Measurements from ENCODE around the gene EIF3B.
"Not testable (repeated sequence)": the region's sequence is repeated elsewhere in the genome, so short reads cannot be mapped to it uniquely, and the experiment has no call there.

The EIF3B gene

GRCh38 chr7:2378125-2378524 is 23.5 kb downstream of the EIF3B start:
- H3K9ac ChIP-seq (ENCODE audit: low read length); H3K27me3 ChIP-seq (ENCODE audit: control insufficient read depth, insufficient read depth, low read length); H3K27ac ChIP-seq (ENCODE audit: low read depth, low read length); H3K9me3 ChIP-seq (ENCODE audit: control insufficient read depth, insufficient read depth, low read depth, low read length); H3K4me3 ChIP-seq (ENCODE audit: low read depth, low read length); H3K4me1 ChIP-seq (ENCODE audit: control insufficient read depth, insufficient read depth, low read length): not testable (repeated sequence)
- peaks cover 91% of the 10 kb centered on the region for H3K36me3 ChIP-seq (ENCODE audit: control insufficient read depth, insufficient read depth, low read length)

- H3K27ac ChIP-seq (ENCODE audit: low read depth, low read length): no peak overlapping the region
- no peaks in the 10 kb centered on the region for H3K9me3 ChIP-seq (ENCODE audit: control insufficient read depth, insufficient read depth, low read depth, low read length)
- no peak overlapping the region for H3K4me3 ChIP-seq (ENCODE audit: low read depth, low read length)
- no peaks in the 10 kb centered on the region for H3K27me3 ChIP-seq (ENCODE audit: control insufficient read depth, insufficient read depth, low read length)
- H3K36me3 ChIP-seq (ENCODE audit: control insufficient read depth, insufficient read depth, low read length): peaks cover 84% of the 10 kb centered on the region
- H3K4me1 ChIP-seq (ENCODE audit: control insufficient read depth, insufficient read depth, low read length): no peaks in the 10 kb centered on the region
- no peak overlapping the region for H3K9ac ChIP-seq (ENCODE audit: low read length)
Observed at GRCh38 chr7:2379161-2379560, 24.5 kb downstream of the EIF3B start.

- no peaks in the 10 kb centered on the region for H3K4me1 ChIP-seq (ENCODE audit: control insufficient read depth, insufficient read depth, low read length)
- H3K27ac ChIP-seq (ENCODE audit: low read depth, low read length): no peak overlapping the region
- H3K9ac ChIP-seq (ENCODE audit: low read length): no peak overlapping the region
- no peaks in the 10 kb centered on the region for H3K9me3 ChIP-seq (ENCODE audit: control insufficient read depth, insufficient read depth, low read depth, low read length)
- H3K36me3 ChIP-seq (ENCODE audit: control insufficient read depth, insufficient read depth, low read length): peaks cover 76% of the 10 kb centered on the region
- no peaks in the 10 kb centered on the region for H3K27me3 ChIP-seq (ENCODE audit: control insufficient read depth, insufficient read depth, low read length)
- H3K4me3 ChIP-seq (ENCODE audit: low read depth, low read length): no peak overlapping the region
Observed at GRCh38 chr7:2379821-2380450, 25.3 kb downstream of the EIF3B start.

GRCh38 chr7:2380461-2380860 is 25.8 kb downstream of the EIF3B start:
- Histone ChIP-seq H3K36me3 (ENCODE audit: control insufficient read depth, insufficient read depth, low read length) (peaks cover 71% of the 10 kb centered on the region), H3K27ac (ENCODE audit: low read depth, low read length) (no peak overlapping the region), H3K9ac (ENCODE audit: low read length) (no peak overlapping the region), H3K4me1 (ENCODE audit: control insufficient read depth, insufficient read depth, low read length) (no peaks in the 10 kb centered on the region), H3K9me3 (ENCODE audit: control insufficient read depth, insufficient read depth, low read depth, low read length) (no peaks in the 10 kb centered on the region), H3K27me3 (ENCODE audit: control insufficient read depth, insufficient read depth, low read length) (no peaks in the 10 kb centered on the region), H3K4me3 (ENCODE audit: low read depth, low read length) (no peak overlapping the region)

- H3K27ac ChIP-seq (ENCODE audit: low read depth, low read length): no peak overlapping the region
- H3K27me3 ChIP-seq (ENCODE audit: control insufficient read depth, insufficient read depth, low read length): no peaks in the 10 kb centered on the region
- no peak overlapping the region for H3K9ac ChIP-seq (ENCODE audit: low read length)
- no peak overlapping the region for H3K4me3 ChIP-seq (ENCODE audit: low read depth, low read length)
- no peaks in the 10 kb centered on the region for H3K4me1 ChIP-seq (ENCODE audit: control insufficient read depth, insufficient read depth, low read length)
- peaks cover 63% of the 10 kb centered on the region for H3K36me3 ChIP-seq (ENCODE audit: control insufficient read depth, insufficient read depth, low read length)
- no peaks in the 10 kb centered on the region for H3K9me3 ChIP-seq (ENCODE audit: control insufficient read depth, insufficient read depth, low read depth, low read length)
Observed at GRCh38 chr7:2381227-2381626, 26.6 kb downstream of the EIF3B start.

- H3K27ac ChIP-seq (ENCODE audit: low read depth, low read length): no peak overlapping the region
- no peaks in the 10 kb centered on the region for H3K27me3 ChIP-seq (ENCODE audit: control insufficient read depth, insufficient read depth, low read length)
- no peaks in the 10 kb centered on the region for H3K4me1 ChIP-seq (ENCODE audit: control insufficient read depth, insufficient read depth, low read length)
- H3K9me3 ChIP-seq (ENCODE audit: control insufficient read depth, insufficient read depth, low read depth, low read length): no peaks in the 10 kb centered on the region
- no peak overlapping the region for H3K4me3 ChIP-seq (ENCODE audit: low read depth, low read length)
- H3K9ac ChIP-seq (ENCODE audit: low read length): no peak overlapping the region
- peaks cover 56% of the 10 kb centered on the region for H3K36me3 ChIP-seq (ENCODE audit: control insufficient read depth, insufficient read depth, low read length)
Observed at GRCh38 chr7:2381881-2382509, 27.4 kb downstream of the EIF3B start.

- Histone ChIP-seq H3K9ac (ENCODE audit: low read length) (no peak overlapping the region), H3K27ac (ENCODE audit: low read depth, low read length) (no peak overlapping the region), H3K4me3 (ENCODE audit: low read depth, low read length) (no peak overlapping the region), H3K36me3 (ENCODE audit: control insufficient read depth, insufficient read depth, low read length) (peaks cover 42% of the 10 kb centered on the region), H3K27me3 (ENCODE audit: control insufficient read depth, insufficient read depth, low read length) (no peaks in the 10 kb centered on the region), H3K4me1 (ENCODE audit: control insufficient read depth, insufficient read depth, low read length) (0 out of 2 replicates have a peak, but pooled peaks cover 4% of the 10 kb centered on the region), H3K9me3 (ENCODE audit: control insufficient read depth, insufficient read depth, low read depth, low read length) (no peaks in the 10 kb centered on the region)
Observed at GRCh38 chr7:2383543-2384274, 29.1 kb downstream of the EIF3B start.

- H3K4me3 ChIP-seq (ENCODE audit: low read depth, low read length): no peak overlapping the region
- no peaks in the 10 kb centered on the region for H3K9me3 ChIP-seq (ENCODE audit: control insufficient read depth, insufficient read depth, low read depth, low read length)
- no peak overlapping the region for H3K27ac ChIP-seq (ENCODE audit: low read depth, low read length)
- no peaks in the 10 kb centered on the region for H3K27me3 ChIP-seq (ENCODE audit: control insufficient read depth, insufficient read depth, low read length)
- H3K36me3 ChIP-seq (ENCODE audit: control insufficient read depth, insufficient read depth, low read length): peaks cover 33% of the 10 kb centered on the region
- H3K9ac ChIP-seq (ENCODE audit: low read length): no peak overlapping the region
- 0 out of 2 replicates have a peak, but pooled peaks cover 4% of the 10 kb centered on the region for H3K4me1 ChIP-seq (ENCODE audit: control insufficient read depth, insufficient read depth, low read length)
Observed at GRCh38 chr7:2384354-2385243, 30.0 kb downstream of the EIF3B start.

GRCh38 chr7:2386122-2386521 is 31.5 kb downstream of the EIF3B start:
- Histone ChIP-seq H3K4me1 (ENCODE audit: control insufficient read depth, insufficient read depth, low read length) (peaks cover 11% of the 10 kb centered on the region), H3K36me3 (ENCODE audit: control insufficient read depth, insufficient read depth, low read length) (peaks cover 18% of the 10 kb centered on the region)
- not testable (repeated sequence) for H3K27me3 ChIP-seq (ENCODE audit: control insufficient read depth, insufficient read depth, low read length); H3K4me3 ChIP-seq (ENCODE audit: low read depth, low read length); H3K9ac ChIP-seq (ENCODE audit: low read length); H3K27ac ChIP-seq (ENCODE audit: low read depth, low read length); H3K9me3 ChIP-seq (ENCODE audit: control insufficient read depth, insufficient read depth, low read depth, low read length)

- H3K27ac ChIP-seq (ENCODE audit: low read depth, low read length): no peak overlapping the region; the same call in 1 of the 2 replicates
- H3K9ac ChIP-seq (ENCODE audit: low read length): no peak overlapping the region
- no peaks in the 10 kb centered on the region for H3K27me3 ChIP-seq (ENCODE audit: control insufficient read depth, insufficient read depth, low read length)
- peaks cover 9% of the 10 kb centered on the region; the same call in 1 of the 2 replicates for H3K36me3 ChIP-seq (ENCODE audit: control insufficient read depth, insufficient read depth, low read length)
- H3K9me3 ChIP-seq (ENCODE audit: control insufficient read depth, insufficient read depth, low read depth, low read length): no peaks in the 10 kb centered on the region
- H3K4me3 ChIP-seq (ENCODE audit: low read depth, low read length): no peak overlapping the region
- peaks cover 11% of the 10 kb centered on the region for H3K4me1 ChIP-seq (ENCODE audit: control insufficient read depth, insufficient read depth, low read length)
Observed at GRCh38 chr7:2386964-2387669, 32.5 kb downstream of the EIF3B start.

Measured in HUES6 (cell line).